Large intestine (tissue), 3 donors: ENCODE measurements around the gene NFIB. TPM values are rescaled to one million over a fixed set of nuclear protein-coding genes. Genes with fewer than 3 reads are reported as not detected.

Experiments
- DNase-seq, 2 donors: peaks; one replicate each; pipeline versions ENCODE4 v3.0.0 to v3.0.0-alpha.2; 2013
- H3K27ac ChIP-seq: one replicate; pipeline ENCODE4 v1.5.1; 2013; ENCODE audit warnings: low read length
- H3K27me3 ChIP-seq: 2 replicates; pipeline ENCODE4 v1.6.1; 2013; ENCODE audit warnings: low read length; ENCODE audit not compliant: control insufficient read depth, insufficient read depth
- H3K36me3 ChIP-seq: 2 replicates; pipeline ENCODE4 v1.6.1; 2013; ENCODE audit warnings: low read length; ENCODE audit not compliant: control insufficient read depth, insufficient read depth
- H3K4me1 ChIP-seq: one replicate; pipeline ENCODE4 v1.6.1; 2013; ENCODE audit warnings: low read length; ENCODE audit not compliant: control insufficient read depth, insufficient read depth
- H3K4me3 ChIP-seq: one replicate; pipeline ENCODE4 v1.5.1; 2013; ENCODE audit warnings: low read length
- H3K9me3 ChIP-seq: one replicate; pipeline ENCODE4 v1.6.1; 2013; ENCODE audit warnings: mild to moderate bottlenecking, low read depth, low read length, moderate library complexity; ENCODE audit not compliant: control insufficient read depth
- WGBS: methylation state at CpG from one replicate; pipeline ENCODE4 v1.1.5; 2013; ENCODE audit warnings: low lambda C conversion rate; ENCODE audit not compliant: insufficient coverage; 5-methylcytosine and 5-hydroxymethylcytosine counted together
- polyA plus RNA-seq: library from polyadenylated mRNA; unstranded; fragments of 120-200 nt; gene quantifications from one replicate; pipeline ENCODE4 v1.2.1, GENCODE V29; 2013

NFIB gene
- polyA plus RNA-seq, 1 donor: 16.6 TPM

- Histone ChIP-seq H3K27me3 (peaks cover 3% of the 10 kb centered on the region), H3K9me3 (no peaks in the 10 kb centered on the region), H3K4me3 (no peak overlapping the region), H3K36me3 (no peaks in the 10 kb centered on the region), H3K27ac (no peak overlapping the region), H3K4me1 (no peaks in the 10 kb centered on the region)
- DNase-seq: no peak
- 100% methylated on average over 2 of the region's 3 CpGs for WGBS
Observed at GRCh38 chr9:14136646-14137370, 177.1 kb downstream of the NFIB start.

- no CpG with 5 or more reads among the region's 3 CpGs for WGBS
- Histone ChIP-seq H3K27ac (no peak overlapping the region), H3K9me3 (no peaks in the 10 kb centered on the region), H3K4me1 (no peaks in the 10 kb centered on the region), H3K36me3 (no peaks in the 10 kb centered on the region), H3K4me3 (no peak overlapping the region), H3K27me3 (peaks cover 7% of the 10 kb centered on the region)
- DNase-seq: no peak
Observed at GRCh38 chr9:14136047-14136635, 177.8 kb downstream of the NFIB start.

GRCh38 chr9:14135421-14135820 lies 178.5 kb downstream of the NFIB start:
- Histone ChIP-seq H3K36me3 (no peaks in the 10 kb centered on the region), H3K9me3 (no peaks in the 10 kb centered on the region), H3K27me3 (peaks cover 4% of the 10 kb centered on the region), H3K27ac (no peak overlapping the region), H3K4me3 (no peak overlapping the region), H3K4me1 (no peaks in the 10 kb centered on the region)
- DNase-seq: no peak
- WGBS: 63% methylated on average over 1 of the region's 1 CpG

GRCh38 chr9:14133394-14133793 lies 180.5 kb downstream of the NFIB start:
- Histone ChIP-seq H3K27me3 (peaks cover 4% of the 10 kb centered on the region), H3K4me3 (no peak overlapping the region), H3K36me3 (no peaks in the 10 kb centered on the region), H3K4me1 (no peaks in the 10 kb centered on the region), H3K9me3 (no peaks in the 10 kb centered on the region), H3K27ac (no peak overlapping the region)
- DNase-seq: no peak

- Histone ChIP-seq H3K4me3 (no peak overlapping the region), H3K9me3 (no peaks in the 10 kb centered on the region), H3K4me1 (no peaks in the 10 kb centered on the region), H3K36me3 (no peaks in the 10 kb centered on the region), H3K27ac (no peak overlapping the region), H3K27me3 (peaks cover 4% of the 10 kb centered on the region)
- WGBS: 100% methylated on average over 1 of the region's 2 CpGs
- no peak for DNase-seq
Observed at GRCh38 chr9:14132775-14133174, 181.2 kb downstream of the NFIB start.

- WGBS: 81% methylated on average over 5 of the region's 11 CpGs
- no peaks in the 10 kb centered on the region for H3K9me3 ChIP-seq
- H3K27ac ChIP-seq: no peak overlapping the region
- no peaks in the 10 kb centered on the region for H3K36me3 ChIP-seq
- H3K27me3 ChIP-seq: peaks cover 4% of the 10 kb centered on the region
- H3K4me1 ChIP-seq: no peaks in the 10 kb centered on the region
- DNase-seq: no peak
- no peak overlapping the region for H3K4me3 ChIP-seq
Observed at GRCh38 chr9:14131356-14132088, 182.4 kb downstream of the NFIB start.

GRCh38 chr9:14127656-14128055 lies 186.3 kb downstream of the NFIB start:
- no CpG with 5 or more reads among the region's 1 CpG for WGBS
- no peak for DNase-seq
- Histone ChIP-seq H3K9me3 (no peaks in the 10 kb centered on the region), H3K4me3 (no peak overlapping the region), H3K4me1 (no peaks in the 10 kb centered on the region), H3K36me3 (peaks cover 3% of the 10 kb centered on the region), H3K27me3 (peaks cover 7% of the 10 kb centered on the region), H3K27ac (no peak overlapping the region)

GRCh38 chr9:14119694-14120514 lies 194.0 kb downstream of the NFIB start:
- Histone ChIP-seq H3K36me3 (peaks cover 8% of the 10 kb centered on the region), H3K4me3 (no peak overlapping the region), H3K27me3 (peaks cover 3% of the 10 kb centered on the region), H3K9me3 (no peaks in the 10 kb centered on the region), H3K4me1 (no peaks in the 10 kb centered on the region), H3K27ac (no peak overlapping the region)
- WGBS: 80% methylated on average over 1 of the region's 2 CpGs
- DNase-seq: no peak

- Histone ChIP-seq H3K27ac (no peak overlapping the region), H3K4me3 (no peak overlapping the region), H3K9me3 (no peaks in the 10 kb centered on the region), H3K4me1 (no peaks in the 10 kb centered on the region), H3K27me3 (peaks cover 2% of the 10 kb centered on the region), H3K36me3 (peaks cover 5% of the 10 kb centered on the region)
- 93% methylated on average over 6 of the region's 6 CpGs for WGBS
- no peak for DNase-seq
Observed at GRCh38 chr9:14112226-14112625, 201.7 kb downstream of the NFIB start.

- no peak overlapping the region for H3K27ac ChIP-seq
- no peak for DNase-seq
- peaks cover 2% of the 10 kb centered on the region for H3K27me3 ChIP-seq
- peaks cover 5% of the 10 kb centered on the region for H3K36me3 ChIP-seq
- no peaks in the 10 kb centered on the region for H3K9me3 ChIP-seq
- no peak overlapping the region for H3K4me3 ChIP-seq
- H3K4me1 ChIP-seq: no peaks in the 10 kb centered on the region
- 71% methylated on average over 1 of the region's 1 CpG for WGBS
Observed at GRCh38 chr9:14111696-14112095, 202.2 kb downstream of the NFIB start.
